IPS-11a (cell line): ENCODE data around the gene GAB1.

ENCODE experiments used
- H3K4me3 ChIP-seq: one replicate; pipeline ENCODE4 v1.5.1; 2013; ENCODE audit warnings: low read depth, low read length, control low read depth

The GAB1 gene

GRCh38 chr4:143407888-143408287 is 71.2 kb downstream of the GAB1 start:
- no peak overlapping the region for H3K4me3 ChIP-seq

GRCh38 chr4:143410015-143410414 is 73.3 kb downstream of the GAB1 start:
- no peak overlapping the region for H3K4me3 ChIP-seq

- H3K4me3 ChIP-seq = no peak overlapping the region
Measured at GRCh38 chr4:143411527-143412419, 75.1 kb downstream of the GAB1 start.

- no peak overlapping the region for H3K4me3 ChIP-seq
Measured at GRCh38 chr4:143412420-143412758, 75.7 kb downstream of the GAB1 start.

- no peak overlapping the region for H3K4me3 ChIP-seq
Measured at GRCh38 chr4:143417679-143418403, 81.2 kb downstream of the GAB1 start.

- H3K4me3 ChIP-seq = no peak overlapping the region
Measured at GRCh38 chr4:143420227-143420626, 83.6 kb downstream of the GAB1 start.

- H3K4me3 ChIP-seq = no peak overlapping the region
Measured at GRCh38 chr4:143421609-143422008, 84.9 kb downstream of the GAB1 start.

- no peak overlapping the region for H3K4me3 ChIP-seq
Measured at GRCh38 chr4:143424276-143424675, 87.6 kb downstream of the GAB1 start.

GRCh38 chr4:143431526-143432257 is 95.0 kb downstream of the GAB1 start:
- no peak overlapping the region for H3K4me3 ChIP-seq

GRCh38 chr4:143432258-143432591 is 95.5 kb downstream of the GAB1 start:
- H3K4me3 ChIP-seq = no peak overlapping the region

- H3K4me3 ChIP-seq = no peak overlapping the region
Measured at GRCh38 chr4:143433231-143433630, 96.6 kb downstream of the GAB1 start.

GRCh38 chr4:143435955-143436354 is 99.3 kb downstream of the GAB1 start:
- H3K4me3 ChIP-seq = no peak overlapping the region

- H3K4me3 ChIP-seq = no peak overlapping the region
Measured at GRCh38 chr4:143437476-143437875, 100.8 kb downstream of the GAB1 start.

- no peak overlapping the region for H3K4me3 ChIP-seq
Measured at GRCh38 chr4:143437937-143438336, 101.3 kb downstream of the GAB1 start.

GRCh38 chr4:143438710-143439109 is 102.0 kb downstream of the GAB1 start:
- H3K4me3 ChIP-seq = no peak overlapping the region

GRCh38 chr4:143441109-143441508 is 104.4 kb downstream of the GAB1 start:
- H3K4me3 ChIP-seq = no peak overlapping the region

- no peak overlapping the region for H3K4me3 ChIP-seq
Measured at GRCh38 chr4:143441678-143442077, 105.0 kb downstream of the GAB1 start.

- H3K4me3 ChIP-seq = no peak overlapping the region
Measured at GRCh38 chr4:143443728-143444127, 107.1 kb downstream of the GAB1 start.

GRCh38 chr4:143451186-143451585 is 114.5 kb downstream of the GAB1 start:
- no peak overlapping the region for H3K4me3 ChIP-seq

- H3K4me3 ChIP-seq = no peak overlapping the region
Measured at GRCh38 chr4:143455211-143455610, 118.5 kb downstream of the GAB1 start.

- no peak overlapping the region for H3K4me3 ChIP-seq
Measured at GRCh38 chr4:143458966-143459365, 122.3 kb downstream of the GAB1 start.
